SK-N-SH (cell line): ENCODE results near the gene CKS1B.

Experiments
- POLR2AphosphoS5 ChIP-seq: IDR thresholded peaks from 2 replicates; pipeline ENCODE4 v1.6.1; 2012; ENCODE audit warnings: low read depth, low read length
- SMC3 ChIP-seq: IDR thresholded peaks from 2 replicates; pipeline ENCODE4 v1.6.1; 2012; ENCODE audit warnings: low read depth, low read length, improper control_type of control experiment

DNA sequence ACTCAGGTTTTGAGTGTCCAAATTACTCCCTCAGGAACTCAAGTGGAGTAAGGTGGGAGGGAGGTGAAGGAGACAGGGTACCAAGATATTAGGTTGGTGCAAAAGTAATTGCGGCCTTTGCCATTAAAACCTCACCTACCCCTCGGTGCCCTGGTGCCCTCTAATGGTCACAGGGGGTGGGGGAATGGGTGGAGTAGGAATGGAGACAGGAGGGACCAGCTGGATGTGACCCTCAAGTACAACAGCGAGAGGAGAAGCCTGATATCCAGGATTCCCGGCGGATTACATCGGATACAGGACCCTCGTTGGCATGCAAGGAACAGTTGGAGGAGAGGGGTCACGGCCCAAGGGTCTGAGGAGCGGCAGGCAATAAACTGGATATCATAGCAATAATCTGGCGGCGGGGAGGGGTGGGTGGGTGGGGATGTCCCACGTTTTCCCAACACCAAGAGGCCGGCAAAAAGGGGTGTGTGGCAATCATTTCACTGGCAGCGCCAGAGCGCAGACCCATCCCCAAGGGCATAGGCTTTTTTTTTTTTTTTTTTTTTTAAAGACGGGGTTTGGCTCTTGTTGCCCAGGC is 23.8 kb downstream of the CKS1B start:
- no peak for TF ChIP-seq SMC3
- no peak for TF ChIP-seq POLR2AphosphoS5
